HepG2 (cell line): ENCODE results near the gene SERHL2. TPM values are rescaled to one million over a fixed set of nuclear protein-coding genes. Genes with fewer than 3 reads are reported as not detected.
A peak's percentile ranks its signal among the peaks of the same experiment; 100 is the strongest.

Experiments
- ARNT2 ChIP-seq: sonication (generic); formaldehyde crosslinking; IDR thresholded peaks from 2 replicates; pipeline ENCODE4 v1.8.0; 2022; ENCODE audit warnings: mild to moderate bottlenecking, low read depth, missing genetic modification reagents, moderate library complexity
- ATF7 ChIP-seq, 2 experiments: fragments of 450-650 bp in 1 of 2; sonication (generic) in 1 of 2; formaldehyde crosslinking in 1 of 2; IDR thresholded peaks; 2 replicates each; pipeline versions ENCODE4 v1.4.0 to v1.6.1; 2016 to 2020; ENCODE audit warnings: antibody characterized with exemption in 1 of 2, mild to moderate bottlenecking in 1 of 2, missing genetic modification reagents in 1 of 2
- DPF2 ChIP-seq: sonication (generic); formaldehyde crosslinking; IDR thresholded peaks from 2 replicates; pipeline ENCODE4 v1.4.0; 2020; ENCODE audit warnings: mild to moderate bottlenecking, low read depth, missing genetic modification reagents, borderline replicate concordance
- HMGA1 ChIP-seq: sonication (generic); formaldehyde crosslinking; conservative IDR thresholded peaks from 2 replicates; pipeline ENCODE4 v1.4.0; 2020; ENCODE audit warnings: missing genetic modification reagents
- KMT2A ChIP-seq: sonication (generic); formaldehyde crosslinking; IDR thresholded peaks from 2 replicates; pipeline ENCODE4 v1.4.0; 2020; ENCODE audit warnings: missing genetic modification reagents
- MAZ ChIP-seq, 2 experiments: sonication (generic) in 1 of 2; formaldehyde crosslinking in 1 of 2; IDR thresholded peaks; 2 replicates each; pipeline versions ENCODE4 v1.5.0 to v1.6.1; 2012 to 2020; ENCODE audit warnings: low read depth in 2 of 2, mild to moderate bottlenecking in 2 of 2, borderline replicate concordance in 1 of 2, improper control_type of control experiment in 1 of 2, low read length in 1 of 2, missing genetic modification reagents in 1 of 2, moderate library complexity in 1 of 2
- MED13 ChIP-seq: sonication (generic); formaldehyde crosslinking; IDR thresholded peaks from 2 replicates; pipeline ENCODE4 v1.5.0; 2020; ENCODE audit warnings: missing genetic modification reagents
- MIER2 ChIP-seq: IDR thresholded peaks from 2 replicates; pipeline ENCODE4 v1.6.1; 2016; ENCODE audit warnings: missing biosample characterization, missing genetic modification reagents
- NCOA5 ChIP-seq: sonication (generic); formaldehyde crosslinking; IDR thresholded peaks from 2 replicates; pipeline ENCODE4 v1.4.0; 2020; ENCODE audit warnings: missing genetic modification reagents
- PITX1 ChIP-seq: sonication (generic); formaldehyde crosslinking; IDR thresholded peaks from 2 replicates; pipeline ENCODE4 v1.5.1; 2020; ENCODE audit warnings: mild to moderate bottlenecking, missing genetic modification reagents
- POGK ChIP-seq: sonication (generic); formaldehyde crosslinking; conservative IDR thresholded peaks from 2 replicates; pipeline ENCODE4 v1.8.0; 2022; ENCODE audit warnings: mild to moderate bottlenecking, moderate library complexity, missing genetic modification reagents
- ZNF790 ChIP-seq: sonication (generic); formaldehyde crosslinking; IDR thresholded peaks from 2 replicates; pipeline ENCODE4 v1.8.0; 2022; ENCODE audit warnings: missing genetic modification reagents, mild to moderate bottlenecking, borderline replicate concordance
- polyA plus RNA-seq, 8 experiments: library from polyadenylated mRNA; depleted of rRNA in 3 of 8; stranded (reverse) in 7 of 8; unstranded in 1 of 8; fragments of >200 nt; fragmentation: Illumina TruSeq in 4 of 8; extraction: Trizol in 4 of 8; gene quantifications; 2 replicates each; pipeline versions ENCODE4 v1.2.1 to v1.2.3, GENCODE V29; 2011 to 2016; ENCODE audit warnings: low read depth in 4 of 8, missing spikeins in 1 of 8, mixed read lengths in 1 of 8; ENCODE audit not compliant: insufficient read depth in 1 of 8
- total RNA-seq, 5 experiments: library from RNA; depleted of rRNA; stranded (reverse); fragments of >200 nt; fragmentation: Illumina TruSeq; extraction: Trizol; gene quantifications; 2 replicates each; pipeline ENCODE4 v1.2.3, GENCODE V29; 2016; ENCODE audit warnings: low read depth in 1 of 5
- TF ChIP-seq, protein P1 (sequence below): sonication (generic); formaldehyde crosslinking; IDR thresholded peaks from 2 replicates; pipeline ENCODE4 v1.4.0; 2020; ENCODE audit warnings: missing genetic modification reagents
- TF ChIP-seq, protein P2 (sequence below): sonication (generic); formaldehyde crosslinking; IDR thresholded peaks from one replicate; pipeline ENCODE4 v1.5.1; 2020; ENCODE audit warnings: mild to moderate bottlenecking, missing genetic modification reagents; ENCODE audit errors: not compliant biosample characterization
- TF ChIP-seq, protein P3 (sequence below): sonication (generic); formaldehyde crosslinking; IDR thresholded peaks from 2 replicates; pipeline ENCODE4 v1.4.0; 2020; ENCODE audit warnings: missing genetic modification reagents

The SERHL2 gene
- total and polyA plus RNA-seq, 2 of the 13 experiments (the other 11 are each of a cell fraction or from before 2014, with no cell fraction given): 1.0 to 1.8 TPM

DNA sequence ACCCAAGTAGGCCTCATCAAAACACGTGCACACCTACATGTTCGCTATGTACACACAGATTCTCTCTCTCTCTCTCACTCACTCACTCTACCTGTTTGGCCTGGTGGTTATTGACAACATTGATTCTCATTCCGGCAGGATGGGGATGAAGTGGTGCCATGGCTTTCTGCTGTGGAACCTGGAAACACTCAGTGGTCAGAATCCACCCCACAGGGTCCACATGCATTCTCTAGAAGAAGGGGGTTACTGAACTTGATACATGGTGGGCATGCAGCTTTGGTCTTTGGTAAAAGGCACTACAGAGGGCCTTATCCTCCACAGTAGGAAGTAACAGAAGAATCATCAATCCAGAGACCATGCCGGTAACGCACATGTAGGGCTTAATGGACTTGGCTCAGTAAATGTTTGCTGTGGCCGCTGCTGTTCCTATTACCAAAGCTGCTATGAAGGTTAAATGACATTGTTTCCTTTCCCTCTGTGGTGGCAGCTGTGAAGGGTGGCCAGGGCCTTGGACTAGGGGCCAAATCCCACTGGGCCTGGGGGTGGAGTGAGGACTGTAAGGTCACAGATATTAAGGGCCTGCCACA, 48.2 kb downstream of the SERHL2 start (continued):
- TF ChIP-seq, protein P1, sequence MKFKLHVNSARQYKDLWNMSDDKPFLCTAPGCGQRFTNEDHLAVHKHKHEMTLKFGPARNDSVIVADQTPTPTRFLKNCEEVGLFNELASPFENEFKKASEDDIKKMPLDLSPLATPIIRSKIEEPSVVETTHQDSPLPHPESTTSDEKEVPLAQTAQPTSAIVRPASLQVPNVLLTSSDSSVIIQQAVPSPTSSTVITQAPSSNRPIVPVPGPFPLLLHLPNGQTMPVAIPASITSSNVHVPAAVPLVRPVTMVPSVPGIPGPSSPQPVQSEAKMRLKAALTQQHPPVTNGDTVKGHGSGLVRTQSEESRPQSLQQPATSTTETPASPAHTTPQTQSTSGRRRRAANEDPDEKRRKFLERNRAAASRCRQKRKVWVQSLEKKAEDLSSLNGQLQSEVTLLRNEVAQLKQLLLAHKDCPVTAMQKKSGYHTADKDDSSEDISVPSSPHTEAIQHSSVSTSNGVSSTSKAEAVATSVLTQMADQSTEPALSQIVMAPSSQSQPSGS (CRISPR knock-in tag): 0 out of 2 replicates have a peak, but pooled peaks have one; percentile 29
- TF ChIP-seq MIER2 (no peak), PITX1 (peak; percentile 75), MAZ (IDR thresholded peaks at IDR 0.05; ENCODE audit: borderline replicate concordance, low read depth, low read length) (no peak), MAZ (CRISPR knock-in tag; IDR thresholded peaks at IDR 0.05; ENCODE audit: low read depth) (no peak), HMGA1 (no peak), ZNF790 (CRISPR knock-in tag) (no peak), DPF2 (CRISPR knock-in tag) (peak; percentile 62; the same call in 1 of the 2 replicates), MED13 (CRISPR knock-in tag) (no peak), POGK (CRISPR knock-in tag) (no peak), ATF7 (IDR thresholded peaks at IDR 0.05) (no peak), ATF7 (CRISPR knock-in tag; IDR thresholded peaks at IDR 0.05) (no peak), NCOA5 (no peak), ARNT2 (CRISPR knock-in tag) (no peak), KMT2A (CRISPR knock-in tag) (no peak)
- TF ChIP-seq, protein P2, sequence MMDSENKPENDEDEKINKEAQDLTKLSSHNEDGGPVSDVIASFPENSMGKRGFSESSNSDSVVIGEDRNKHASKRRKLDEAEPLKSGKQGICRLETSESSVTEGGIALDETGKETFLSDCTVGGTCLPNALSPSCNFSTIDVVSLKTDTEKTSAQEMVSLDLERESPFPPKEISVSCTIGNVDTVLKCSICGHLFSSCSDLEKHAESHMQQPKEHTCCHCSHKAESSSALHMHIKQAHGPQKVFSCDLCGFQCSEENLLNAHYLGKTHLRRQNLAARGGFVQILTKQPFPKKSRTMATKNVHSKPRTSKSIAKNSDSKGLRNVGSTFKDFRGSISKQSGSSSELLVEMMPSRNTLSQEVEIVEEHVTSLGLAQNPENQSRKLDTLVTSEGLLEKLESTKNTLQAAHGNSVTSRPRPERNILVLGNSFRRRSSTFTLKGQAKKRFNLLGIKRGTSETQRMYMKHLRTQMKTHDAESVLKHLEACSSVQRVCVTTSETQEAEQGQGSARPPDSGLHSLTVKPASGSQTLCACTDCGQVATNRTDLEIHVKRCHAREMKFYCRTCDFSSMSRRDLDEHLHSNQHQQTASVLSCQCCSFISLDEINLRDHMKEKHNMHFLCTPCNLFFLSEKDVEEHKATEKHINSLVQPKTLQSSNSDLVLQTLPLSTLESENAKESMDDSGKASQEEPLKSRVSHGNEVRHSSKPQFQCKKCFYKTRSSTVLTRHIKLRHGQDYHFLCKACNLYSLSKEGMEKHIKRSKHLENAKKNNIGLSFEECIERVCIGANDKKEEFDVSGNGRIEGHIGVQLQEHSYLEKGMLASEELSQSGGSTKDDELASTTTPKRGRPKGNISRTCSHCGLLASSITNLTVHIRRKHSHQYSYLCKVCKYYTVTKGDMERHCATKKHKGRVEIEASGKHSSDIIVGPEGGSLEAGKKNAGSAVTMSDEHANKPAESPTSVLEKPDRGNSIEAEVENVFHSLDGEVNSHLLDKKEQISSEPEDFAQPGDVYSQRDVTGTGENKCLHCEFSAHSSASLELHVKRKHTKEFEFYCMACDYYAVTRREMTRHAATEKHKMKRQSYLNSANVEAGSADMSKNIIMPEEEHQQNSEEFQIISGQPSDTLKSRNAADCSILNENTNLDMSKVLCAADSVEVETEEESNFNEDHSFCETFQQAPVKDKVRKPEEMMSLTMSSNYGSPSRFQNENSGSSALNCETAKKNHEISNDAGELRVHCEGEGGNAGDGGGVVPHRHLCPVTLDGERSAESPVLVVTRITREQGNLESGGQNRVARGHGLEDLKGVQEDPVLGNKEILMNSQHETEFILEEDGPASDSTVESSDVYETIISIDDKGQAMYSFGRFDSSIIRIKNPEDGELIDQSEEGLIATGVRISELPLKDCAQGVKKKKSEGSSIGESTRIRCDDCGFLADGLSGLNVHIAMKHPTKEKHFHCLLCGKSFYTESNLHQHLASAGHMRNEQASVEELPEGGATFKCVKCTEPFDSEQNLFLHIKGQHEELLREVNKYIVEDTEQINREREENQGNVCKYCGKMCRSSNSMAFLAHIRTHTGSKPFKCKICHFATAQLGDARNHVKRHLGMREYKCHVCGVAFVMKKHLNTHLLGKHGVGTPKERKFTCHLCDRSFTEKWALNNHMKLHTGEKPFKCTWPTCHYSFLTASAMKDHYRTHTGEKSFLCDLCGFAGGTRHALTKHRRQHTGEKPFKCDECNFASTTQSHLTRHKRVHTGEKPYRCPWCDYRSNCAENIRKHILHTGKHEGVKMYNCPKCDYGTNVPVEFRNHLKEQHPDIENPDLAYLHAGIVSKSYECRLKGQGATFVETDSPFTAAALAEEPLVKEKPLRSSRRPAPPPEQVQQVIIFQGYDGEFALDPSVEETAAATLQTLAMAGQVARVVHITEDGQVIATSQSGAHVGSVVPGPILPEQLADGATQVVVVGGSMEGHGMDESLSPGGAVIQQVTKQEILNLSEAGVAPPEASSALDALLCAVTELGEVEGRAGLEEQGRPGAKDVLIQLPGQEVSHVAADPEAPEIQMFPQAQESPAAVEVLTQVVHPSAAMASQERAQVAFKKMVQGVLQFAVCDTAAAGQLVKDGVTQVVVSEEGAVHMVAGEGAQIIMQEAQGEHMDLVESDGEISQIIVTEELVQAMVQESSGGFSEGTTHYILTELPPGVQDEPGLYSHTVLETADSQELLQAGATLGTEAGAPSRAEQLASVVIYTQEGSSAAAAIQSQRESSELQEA (CRISPR knock-in tag): no peak
- TF ChIP-seq, protein P3, sequence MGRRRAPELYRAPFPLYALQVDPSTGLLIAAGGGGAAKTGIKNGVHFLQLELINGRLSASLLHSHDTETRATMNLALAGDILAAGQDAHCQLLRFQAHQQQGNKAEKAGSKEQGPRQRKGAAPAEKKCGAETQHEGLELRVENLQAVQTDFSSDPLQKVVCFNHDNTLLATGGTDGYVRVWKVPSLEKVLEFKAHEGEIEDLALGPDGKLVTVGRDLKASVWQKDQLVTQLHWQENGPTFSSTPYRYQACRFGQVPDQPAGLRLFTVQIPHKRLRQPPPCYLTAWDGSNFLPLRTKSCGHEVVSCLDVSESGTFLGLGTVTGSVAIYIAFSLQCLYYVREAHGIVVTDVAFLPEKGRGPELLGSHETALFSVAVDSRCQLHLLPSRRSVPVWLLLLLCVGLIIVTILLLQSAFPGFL (CRISPR knock-in tag): no peak
